Stimulated activated CD8-positive, alpha-beta memory T cell treated with anti-CD3 and anti-CD28 coated beads, Interleukin-15, amount 100 ng/mL, for 4 hours (primary cell): ENCODE measurements around the gene TMEM135.

Experiments
- DNase-seq, 2 donors: peaks; one replicate each; pipeline ENCODE4 v3.0.0-alpha.2; 2020; ENCODE audit warnings: low read depth in 2 of 2

The TMEM135 gene

DNA sequence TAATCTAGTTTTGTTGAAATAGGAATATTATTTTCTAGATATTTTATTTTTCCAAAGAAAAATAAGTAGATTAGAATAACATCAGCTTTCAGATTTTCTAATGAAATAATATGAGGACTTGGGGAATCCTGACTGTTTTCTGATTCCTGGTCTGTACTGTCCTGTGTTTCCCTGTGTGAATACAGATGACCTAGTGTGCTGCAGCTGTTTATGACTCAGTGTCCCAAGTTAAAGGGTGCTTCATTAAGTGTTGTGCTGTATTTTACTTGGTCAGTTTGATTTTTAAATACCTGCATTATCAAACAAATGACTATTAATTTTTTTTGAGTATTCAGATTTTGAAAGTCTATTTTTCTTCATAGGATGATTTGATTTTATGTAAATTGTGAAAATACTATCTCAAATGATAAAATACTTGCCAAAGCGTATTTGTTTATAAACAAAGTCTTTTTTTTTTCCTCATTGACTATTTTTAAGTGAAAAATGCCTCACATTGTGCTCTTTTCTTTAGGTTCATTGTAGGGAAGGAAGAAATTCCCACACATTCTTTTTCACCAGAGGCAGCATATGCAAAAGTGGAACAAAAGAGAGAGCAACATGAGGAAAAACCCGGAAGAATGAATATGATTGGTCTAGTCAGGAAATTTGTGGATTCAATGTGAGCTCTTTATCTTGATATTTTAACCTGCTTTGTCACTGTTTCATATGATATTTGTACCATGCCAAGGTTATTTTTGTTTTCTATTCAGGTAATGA lies 264.2 kb downstream of the TMEM135 start:
- no peak for DNase-seq

GRCh38 chr11:87304412-87304811 lies 266.7 kb downstream of the TMEM135 start:
- DNase-seq: no peak

DNA sequence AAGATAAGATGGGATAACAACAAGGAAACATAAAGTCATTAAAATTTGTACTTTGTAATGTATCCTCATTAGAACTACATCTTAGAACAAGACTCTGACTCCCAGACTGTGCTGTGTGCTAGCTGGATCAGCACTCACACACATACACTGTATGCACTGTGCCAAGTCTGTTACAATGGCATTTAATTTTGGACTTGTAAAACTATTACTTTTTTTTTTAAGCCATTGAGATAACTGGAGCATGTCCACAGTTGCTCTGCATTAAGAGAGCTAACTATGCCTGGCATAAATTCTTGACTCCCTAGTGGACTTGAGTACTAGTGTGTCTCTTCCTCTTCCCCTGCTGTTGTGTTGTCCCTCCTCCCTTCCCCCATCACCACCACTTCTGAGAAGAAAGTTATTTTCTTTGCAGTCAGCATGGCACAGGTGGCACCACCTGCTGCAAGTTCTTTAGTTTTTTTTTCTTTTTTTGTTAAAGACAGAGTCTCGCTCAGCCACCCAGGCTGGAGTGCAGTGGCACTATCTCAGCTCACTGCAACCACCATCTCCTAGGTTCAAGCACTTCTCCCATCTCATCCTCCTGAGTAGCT lies 268.6 kb downstream of the TMEM135 start:
- no peak for DNase-seq

GRCh38 chr11:87307101-87307500 lies 269.4 kb downstream of the TMEM135 start:
- DNase-seq: no peak

DNA sequence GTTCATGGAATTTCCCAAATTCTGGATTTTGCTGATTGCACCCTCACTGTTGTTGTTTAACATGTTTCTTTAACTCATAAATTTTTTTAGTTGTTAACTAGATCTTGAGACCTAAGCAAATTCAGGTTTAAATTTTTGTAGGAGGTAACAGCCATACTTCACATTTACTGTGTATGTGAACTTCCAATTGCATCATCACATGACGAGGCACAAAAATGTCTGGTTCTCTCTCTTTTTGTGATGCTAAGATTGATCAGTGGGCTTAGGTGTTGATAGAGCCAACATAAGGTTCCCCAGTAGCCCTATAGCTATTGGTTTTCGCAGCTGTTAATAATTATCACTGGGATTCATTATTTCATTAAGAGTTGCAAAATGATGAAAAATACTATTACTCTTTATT lies 277.5 kb downstream of the TMEM135 start:
- no peak for DNase-seq

GRCh38 chr11:87316491-87316890 lies 278.8 kb downstream of the TMEM135 start:
- DNase-seq: no peak

- no peak for DNase-seq
Measured at GRCh38 chr11:87317441-87317840, 279.7 kb downstream of the TMEM135 start.

GRCh38 chr11:87320123-87320522 lies 282.4 kb downstream of the TMEM135 start:
- DNase-seq: no peak

- DNase-seq: no peak
Measured at GRCh38 chr11:87322568-87322967, 284.8 kb downstream of the TMEM135 start.

GRCh38 chr11:87323899-87324298 lies 286.2 kb downstream of the TMEM135 start:
- DNase-seq: no peak

DNA sequence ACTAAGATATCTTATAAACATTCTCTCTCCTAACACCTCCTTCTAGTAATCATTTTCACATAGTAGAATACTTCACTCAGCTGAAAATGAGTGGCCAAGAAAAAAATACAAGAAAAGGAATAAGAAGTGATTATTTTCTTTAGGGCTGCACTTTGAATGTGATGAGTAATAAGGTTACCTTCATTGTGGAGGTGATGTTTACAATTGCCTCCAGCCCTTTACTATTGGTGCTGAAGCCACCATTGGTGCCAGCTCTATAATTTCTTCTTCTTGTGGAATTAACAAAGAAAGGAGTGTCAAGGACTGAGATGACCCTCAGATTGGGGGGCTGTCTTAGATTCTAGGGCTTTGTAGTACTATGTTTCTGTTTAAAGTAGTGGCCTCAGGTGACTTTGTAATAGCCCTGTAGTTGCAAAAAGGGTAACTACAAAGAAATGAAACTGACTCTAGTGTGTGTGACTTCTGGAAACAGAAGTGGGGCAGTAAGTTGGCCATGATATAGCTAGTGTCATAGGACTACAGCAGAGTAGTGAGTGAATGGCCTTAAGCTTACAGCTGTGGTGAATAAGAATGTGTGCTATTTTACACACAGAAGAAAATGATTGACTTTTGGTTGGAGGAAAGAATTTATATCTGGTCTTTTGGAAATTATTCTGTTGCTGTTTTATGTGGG lies 287.2 kb downstream of the TMEM135 start:
- DNase-seq: no peak

DNA sequence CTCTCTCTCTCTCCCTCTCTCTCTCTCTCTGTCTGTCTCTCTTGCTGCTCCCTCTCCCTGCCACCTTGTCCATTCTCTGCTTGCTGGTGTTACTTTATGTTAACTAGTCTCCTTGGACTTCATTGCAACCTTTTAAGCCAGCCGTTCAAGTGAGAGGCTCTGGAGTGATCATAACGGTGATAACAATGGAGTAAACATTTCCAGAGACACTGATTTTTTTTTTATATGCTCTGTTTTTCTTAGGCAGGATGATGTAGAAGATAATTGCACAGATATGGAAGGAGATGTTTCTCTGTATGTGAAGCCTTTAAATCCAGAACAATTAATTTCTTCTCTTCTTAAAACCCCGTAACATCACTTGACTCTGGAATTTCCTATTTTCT lies 287.7 kb downstream of the TMEM135 start:
- no peak for DNase-seq

DNA sequence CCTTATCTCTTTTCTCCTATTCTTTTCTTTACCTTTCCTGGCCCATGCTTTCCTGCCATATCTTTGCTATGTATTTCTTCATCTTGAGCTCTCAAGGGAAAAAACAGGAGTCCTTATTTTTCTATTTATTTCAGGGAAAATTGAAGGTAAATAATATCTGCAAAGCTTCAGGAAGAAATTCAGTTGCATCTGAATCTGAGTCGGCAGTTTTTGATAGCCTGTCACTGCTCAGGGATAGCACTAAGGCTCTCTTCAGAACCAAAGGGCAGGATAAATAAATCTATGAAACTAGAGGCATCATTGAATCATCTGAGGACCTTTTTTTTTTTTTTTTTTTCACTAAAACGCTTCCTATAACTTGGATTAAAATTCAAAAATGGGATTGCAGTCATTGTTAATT lies 288.9 kb downstream of the TMEM135 start:
- DNase-seq: no peak

DNA sequence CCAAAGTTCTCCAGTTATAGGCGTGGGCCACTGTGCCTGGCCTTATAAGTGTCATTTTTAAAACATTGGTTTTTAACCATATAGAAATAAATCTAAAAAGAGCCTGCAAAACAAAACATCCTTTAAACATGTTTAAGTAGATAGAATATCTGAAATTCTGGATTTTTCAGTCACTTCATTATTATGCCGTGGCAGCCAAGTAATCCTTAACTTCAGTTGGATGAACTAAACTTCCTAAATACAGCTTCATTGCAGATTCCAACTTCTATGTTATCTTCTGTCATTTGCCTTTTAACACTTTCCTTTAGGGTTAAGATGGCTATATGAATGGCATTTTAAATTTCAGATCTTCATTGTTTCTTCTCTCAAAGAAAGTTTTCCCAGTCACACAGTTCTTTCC lies 291.4 kb downstream of the TMEM135 start:
- no peak for DNase-seq

DNA sequence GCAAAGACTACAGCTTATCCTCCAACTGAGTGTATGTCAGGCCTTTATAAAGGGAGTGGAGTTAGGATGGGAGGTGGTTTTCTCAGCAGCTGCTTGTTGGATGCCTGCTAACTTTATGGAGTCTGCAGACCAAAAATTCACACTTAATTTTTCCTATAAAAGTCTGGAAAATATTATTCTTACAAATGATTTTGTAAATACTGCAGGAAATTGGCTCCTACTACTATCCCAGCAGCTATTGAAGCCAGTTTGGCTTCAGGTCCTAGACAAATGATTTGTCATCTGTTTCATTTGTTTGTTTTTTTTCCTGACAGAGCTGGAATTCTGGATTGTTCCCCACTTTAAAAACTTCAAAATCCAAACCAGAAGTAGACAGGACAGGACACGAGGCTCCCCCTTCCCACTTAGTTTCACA lies 292.5 kb downstream of the TMEM135 start:
- DNase-seq: no peak

- DNase-seq: no peak
Measured at GRCh38 chr11:87331273-87331672, 293.5 kb downstream of the TMEM135 start.

DNA sequence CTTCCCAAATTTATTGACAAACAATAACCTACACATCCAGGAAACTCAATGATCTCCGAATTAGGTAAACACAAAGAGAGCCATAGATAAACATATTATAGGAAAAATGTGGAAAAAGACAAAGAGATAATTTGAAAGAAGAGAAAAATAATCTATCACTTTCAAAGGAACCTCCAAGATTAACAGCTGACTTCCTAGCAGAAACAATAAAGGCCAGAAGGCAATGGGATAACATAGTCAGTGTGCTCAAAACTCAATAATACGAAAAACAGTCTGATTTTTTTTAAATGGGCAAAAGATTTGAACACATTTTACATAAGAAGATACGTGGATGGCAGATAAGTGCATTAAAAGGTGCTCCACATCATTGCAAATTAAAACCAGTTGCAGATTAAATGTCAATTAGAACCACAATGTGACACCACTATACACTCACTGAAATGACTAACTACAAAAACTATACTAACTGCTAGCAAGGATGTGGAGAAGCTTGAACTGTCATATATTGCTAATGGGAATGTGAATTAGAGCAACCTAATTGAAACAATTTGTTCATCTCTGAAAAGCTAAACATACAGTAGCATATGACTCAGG lies 300.4 kb downstream of the TMEM135 start:
- DNase-seq: no peak

DNA sequence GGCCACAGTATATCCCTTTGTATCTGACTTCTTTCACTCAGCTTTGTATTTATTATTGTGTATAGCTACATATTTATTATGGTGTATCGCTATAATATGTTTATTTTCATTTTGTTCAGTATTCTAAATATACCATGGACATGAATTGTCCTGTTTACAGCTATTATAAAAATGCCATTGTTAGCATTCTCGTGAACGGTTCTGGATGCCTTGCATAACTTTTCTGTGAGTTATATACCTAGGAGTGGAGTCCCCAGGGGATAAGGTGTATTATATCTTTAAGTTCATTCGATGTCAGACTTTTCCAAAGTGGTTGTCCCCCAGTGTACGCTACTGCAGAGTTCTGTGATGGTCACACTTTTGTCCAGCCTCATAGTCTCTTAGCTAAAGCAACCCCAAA lies 301.7 kb downstream of the TMEM135 start:
- DNase-seq: no peak

- DNase-seq: no peak
Measured at GRCh38 chr11:87347441-87347840, 309.7 kb downstream of the TMEM135 start.

GRCh38 chr11:87347854-87348253 lies 310.1 kb downstream of the TMEM135 start:
- no peak for DNase-seq

DNA sequence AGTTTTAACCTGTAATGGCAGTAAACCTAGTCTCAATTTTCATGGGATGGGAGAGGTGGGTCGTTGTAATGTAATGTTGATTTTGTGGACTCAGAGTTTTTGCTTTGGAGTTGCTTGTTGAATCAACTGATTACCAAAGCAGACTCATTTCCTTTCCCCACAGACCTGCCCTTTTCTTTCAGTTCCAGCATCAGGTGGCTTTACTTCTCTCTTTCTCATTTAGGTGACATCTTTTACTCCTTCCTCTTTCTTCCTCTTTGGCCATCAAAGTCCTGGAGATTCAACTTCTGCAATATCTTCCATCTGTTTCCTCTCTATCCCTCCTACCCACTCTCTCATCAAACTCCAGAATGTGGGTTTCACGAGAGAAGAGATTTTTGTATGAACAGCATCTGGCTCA lies 313.9 kb downstream of the TMEM135 start:
- DNase-seq: no peak

DNA sequence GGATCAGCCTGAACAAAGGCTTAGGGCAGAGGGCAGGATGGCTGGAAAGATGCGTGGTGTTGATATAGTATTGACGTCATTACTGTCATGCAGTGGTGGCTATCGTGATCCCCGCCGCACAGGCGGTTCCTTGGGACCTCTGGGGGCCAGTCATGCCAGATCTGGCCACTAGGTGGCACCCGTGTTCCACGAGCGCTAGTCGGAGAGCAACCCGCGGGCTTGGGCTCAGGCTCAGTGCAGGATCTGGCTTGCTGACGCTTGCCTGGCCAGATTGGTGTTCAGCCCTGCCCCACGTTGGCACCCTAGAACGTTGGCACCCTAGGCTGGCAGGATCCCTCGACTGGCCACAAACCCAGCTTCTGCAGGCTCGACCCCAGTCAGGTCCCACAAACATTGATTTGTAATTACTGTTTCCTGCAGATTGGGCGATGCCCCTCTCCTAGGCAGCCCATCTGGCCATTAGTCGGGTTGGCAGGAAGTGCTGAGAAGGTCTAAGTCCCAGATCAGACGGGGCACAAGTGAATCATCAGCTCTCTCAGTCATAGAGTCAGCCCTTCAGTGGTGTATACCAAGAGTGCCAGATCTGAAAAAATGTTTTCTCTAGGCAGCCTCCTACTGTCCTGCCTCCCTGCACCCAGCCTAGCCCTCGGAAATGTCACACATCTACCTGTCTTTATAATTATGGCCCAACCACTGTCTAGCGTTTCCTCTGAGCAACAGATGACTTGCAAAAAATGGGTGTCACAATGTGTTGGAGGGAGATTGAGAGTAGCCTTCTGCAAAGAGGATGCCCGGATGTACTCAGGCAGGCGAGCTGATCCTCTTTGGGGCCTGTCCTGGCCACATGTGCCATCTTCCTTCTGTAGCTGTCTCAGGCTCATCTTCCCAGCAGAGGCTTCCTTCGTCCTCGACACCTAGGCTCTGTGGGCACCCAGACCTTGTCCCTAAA lies 315.3 kb downstream of the TMEM135 start:
- DNase-seq: peak; percentile 47 to 57
